ENCODE results near the gene ZNHIT2. TPM values are rescaled to one million over a fixed set of nuclear protein-coding genes. Genes with fewer than 3 reads are reported as not detected.

The ZNHIT2 gene
- total and polyA plus RNA-seq, 2 of the 13 experiments (the other 11 are each of a cell fraction or from before 2014, with no cell fraction given) = 1.1 to 6.5 TPM

DNA sequence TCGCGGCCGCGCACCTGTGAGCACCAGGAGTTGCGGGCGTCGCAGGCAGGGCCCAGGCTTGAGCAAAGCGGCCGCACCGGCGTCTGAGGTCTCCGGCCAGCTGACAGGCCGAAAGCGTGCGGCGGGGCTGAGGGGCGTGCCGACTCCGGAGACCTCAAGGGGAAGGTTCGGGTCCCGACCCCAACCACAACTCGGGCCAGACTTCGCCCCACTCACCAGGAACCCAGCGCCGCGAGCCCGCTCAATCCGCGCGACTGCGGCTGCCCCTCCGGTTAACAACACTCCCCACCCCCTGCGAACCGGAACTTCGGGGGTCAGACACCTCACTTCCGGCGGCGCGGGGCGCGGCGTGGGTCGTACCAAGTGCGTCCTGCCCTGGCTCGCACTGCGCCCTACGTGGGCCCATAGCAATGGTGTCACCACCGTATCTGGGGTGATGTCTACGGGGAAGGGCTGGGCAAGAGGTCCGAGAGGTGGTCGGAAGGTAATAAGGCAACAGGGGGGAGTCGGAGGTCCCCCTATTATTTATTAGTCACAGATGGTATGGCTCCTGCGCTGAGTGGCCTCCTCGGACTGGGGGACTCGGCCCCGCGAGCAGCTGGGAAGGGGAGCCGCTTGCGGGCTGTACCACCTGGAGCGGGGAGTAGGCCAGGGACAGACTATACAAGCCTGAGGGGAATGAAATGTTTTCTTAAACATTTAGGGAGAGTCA is 16.9 kb upstream of the ZNHIT2 start, which contains the start of gene SYVN1 (continued):
- TF ChIP-seq XRCC5 (optimal IDR thresholded peaks at IDR 0.05; ENCODE audit: low read length) (no peak), KLF6 (CRISPR knock-in tag; IDR thresholded peaks at IDR 0.05) (no peak), TCF7 (IDR thresholded peaks at IDR 0.05; ENCODE audit: low read depth) (no peak), EZH2 (conservative IDR thresholded peaks at IDR 0.05; ENCODE audit: low read depth, low read length) (no peak), ATF7 (IDR thresholded peaks at IDR 0.05) (peak; percentile 71; the same call in 1 of the 2 replicates), ATF7 (CRISPR knock-in tag; IDR thresholded peaks at IDR 0.05) (no peak), ZZZ3 (CRISPR knock-in tag; IDR thresholded peaks at IDR 0.05; ENCODE audit: borderline replicate concordance) (no peak), KDM3A (CRISPR knock-in tag; IDR thresholded peaks at IDR 0.05; ENCODE audit: low read depth) (no peak; the same call in none of the 2 replicates), MBNL3 (CRISPR knock-in tag; conservative IDR thresholded peaks at IDR 0.05) (no peak), ZMAT3 (CRISPR knock-in tag; conservative IDR thresholded peaks at IDR 0.05) (peak; percentile 83), ZNF572 (CRISPR knock-in tag; IDR thresholded peaks at IDR 0.05) (peak; percentile 75; the same call in 1 of the 2 replicates), DNMT1 (CRISPR knock-in tag; IDR thresholded peaks at IDR 0.05) (peak; percentile 62; the same call in 1 of the 2 replicates), ZSCAN21 (CRISPR knock-in tag; IDR thresholded peaks at IDR 0.05; ENCODE audit: borderline replicate concordance) (no peak; the same call in 1 of the 2 replicates), TBL1XR1 (IDR thresholded peaks at IDR 0.05; ENCODE audit: borderline replicate concordance, low read length, partially characterized antibody) (peak; percentile 43), ZNF460 (CRISPR knock-in tag; IDR thresholded peaks at IDR 0.05; ENCODE audit: borderline replicate concordance) (no peak), PLRG1 (conservative IDR thresholded peaks at IDR 0.05) (no peak), ZNF138 (CRISPR knock-in tag; IDR thresholded peaks at IDR 0.05; ENCODE audit: low read depth) (0 out of 2 replicates have a peak, but pooled peaks have one; percentile 73)
- TF ChIP-seq, protein P1, sequence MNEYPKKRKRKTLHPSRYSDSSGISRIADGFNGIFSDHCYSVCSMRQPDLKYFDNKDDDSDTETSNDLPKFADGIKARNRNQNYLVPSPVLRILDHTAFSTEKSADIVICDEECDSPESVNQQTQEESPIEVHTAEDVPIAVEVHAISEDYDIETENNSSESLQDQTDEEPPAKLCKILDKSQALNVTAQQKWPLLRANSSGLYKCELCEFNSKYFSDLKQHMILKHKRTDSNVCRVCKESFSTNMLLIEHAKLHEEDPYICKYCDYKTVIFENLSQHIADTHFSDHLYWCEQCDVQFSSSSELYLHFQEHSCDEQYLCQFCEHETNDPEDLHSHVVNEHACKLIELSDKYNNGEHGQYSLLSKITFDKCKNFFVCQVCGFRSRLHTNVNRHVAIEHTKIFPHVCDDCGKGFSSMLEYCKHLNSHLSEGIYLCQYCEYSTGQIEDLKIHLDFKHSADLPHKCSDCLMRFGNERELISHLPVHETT (CRISPR knock-in tag; conservative IDR thresholded peaks at IDR 0.05) = peak; percentile 94
- TF ChIP-seq, protein P2, sequence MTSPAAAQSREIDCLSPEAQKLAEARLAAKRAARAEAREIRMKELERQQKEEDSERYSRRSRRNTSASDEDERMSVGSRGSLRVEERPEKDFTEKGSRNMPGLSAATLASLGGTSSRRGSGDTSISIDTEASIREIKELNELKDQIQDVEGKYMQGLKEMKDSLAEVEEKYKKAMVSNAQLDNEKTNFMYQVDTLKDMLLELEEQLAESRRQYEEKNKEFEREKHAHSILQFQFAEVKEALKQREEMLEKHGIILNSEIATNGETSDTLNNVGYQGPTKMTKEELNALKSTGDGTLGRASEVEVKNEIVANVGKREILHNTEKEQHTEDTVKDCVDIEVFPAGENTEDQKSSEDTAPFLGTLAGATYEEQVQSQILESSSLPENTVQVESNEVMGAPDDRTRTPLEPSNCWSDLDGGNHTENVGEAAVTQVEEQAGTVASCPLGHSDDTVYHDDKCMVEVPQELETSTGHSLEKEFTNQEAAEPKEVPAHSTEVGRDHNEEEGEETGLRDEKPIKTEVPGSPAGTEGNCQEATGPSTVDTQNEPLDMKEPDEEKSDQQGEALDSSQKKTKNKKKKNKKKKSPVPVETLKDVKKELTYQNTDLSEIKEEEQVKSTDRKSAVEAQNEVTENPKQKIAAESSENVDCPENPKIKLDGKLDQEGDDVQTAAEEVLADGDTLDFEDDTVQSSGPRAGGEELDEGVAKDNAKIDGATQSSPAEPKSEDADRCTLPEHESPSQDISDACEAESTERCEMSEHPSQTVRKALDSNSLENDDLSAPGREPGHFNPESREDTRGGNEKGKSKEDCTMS (CRISPR knock-in tag; conservative IDR thresholded peaks at IDR 0.05) = no peak
- TF ChIP-seq, protein P3, sequence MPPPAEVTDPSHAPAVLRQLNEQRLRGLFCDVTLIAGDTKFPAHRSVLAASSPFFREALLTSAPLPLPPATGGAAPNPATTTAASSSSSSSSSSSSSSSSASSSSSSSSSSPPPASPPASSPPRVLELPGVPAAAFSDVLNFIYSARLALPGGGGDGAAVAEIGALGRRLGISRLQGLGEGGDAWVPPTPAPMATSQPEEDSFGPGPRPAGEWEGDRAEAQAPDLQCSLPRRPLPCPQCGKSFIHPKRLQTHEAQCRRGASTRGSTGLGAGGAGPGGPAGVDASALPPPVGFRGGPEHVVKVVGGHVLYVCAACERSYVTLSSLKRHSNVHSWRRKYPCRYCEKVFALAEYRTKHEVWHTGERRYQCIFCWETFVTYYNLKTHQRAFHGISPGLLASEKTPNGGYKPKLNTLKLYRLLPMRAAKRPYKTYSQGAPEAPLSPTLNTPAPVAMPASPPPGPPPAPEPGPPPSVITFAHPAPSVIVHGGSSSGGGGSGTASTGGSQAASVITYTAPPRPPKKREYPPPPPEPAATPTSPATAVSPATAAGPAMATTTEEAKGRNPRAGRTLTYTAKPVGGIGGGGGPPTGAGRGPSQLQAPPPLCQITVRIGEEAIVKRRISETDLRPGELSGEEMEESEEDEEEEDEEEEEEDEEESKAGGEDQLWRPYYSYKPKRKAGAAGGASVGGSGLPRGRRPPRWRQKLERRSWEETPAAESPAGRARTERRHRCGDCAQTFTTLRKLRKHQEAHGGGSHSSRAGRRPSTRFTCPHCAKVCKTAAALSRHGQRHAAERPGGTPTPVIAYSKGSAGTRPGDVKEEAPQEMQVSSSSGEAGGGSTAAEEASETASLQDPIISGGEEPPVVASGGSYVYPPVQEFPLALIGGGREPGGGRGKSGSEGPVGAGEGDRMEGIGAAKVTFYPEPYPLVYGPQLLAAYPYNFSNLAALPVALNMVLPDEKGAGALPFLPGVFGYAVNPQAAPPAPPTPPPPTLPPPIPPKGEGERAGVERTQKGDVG (CRISPR knock-in tag; IDR thresholded peaks at IDR 0.05; ENCODE audit: borderline replicate concordance) = no peak
- TF ChIP-seq, protein P4, sequence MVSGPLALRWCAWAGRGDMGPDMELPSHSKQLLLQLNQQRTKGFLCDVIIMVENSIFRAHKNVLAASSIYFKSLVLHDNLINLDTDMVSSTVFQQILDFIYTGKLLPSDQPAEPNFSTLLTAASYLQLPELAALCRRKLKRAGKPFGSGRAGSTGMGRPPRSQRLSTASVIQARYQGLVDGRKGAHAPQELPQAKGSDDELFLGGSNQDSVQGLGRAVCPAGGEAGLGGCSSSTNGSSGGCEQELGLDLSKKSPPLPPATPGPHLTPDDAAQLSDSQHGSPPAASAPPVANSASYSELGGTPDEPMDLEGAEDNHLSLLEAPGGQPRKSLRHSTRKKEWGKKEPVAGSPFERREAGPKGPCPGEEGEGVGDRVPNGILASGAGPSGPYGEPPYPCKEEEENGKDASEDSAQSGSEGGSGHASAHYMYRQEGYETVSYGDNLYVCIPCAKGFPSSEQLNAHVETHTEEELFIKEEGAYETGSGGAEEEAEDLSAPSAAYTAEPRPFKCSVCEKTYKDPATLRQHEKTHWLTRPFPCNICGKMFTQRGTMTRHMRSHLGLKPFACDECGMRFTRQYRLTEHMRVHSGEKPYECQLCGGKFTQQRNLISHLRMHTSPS (CRISPR knock-in tag; IDR thresholded peaks at IDR 0.05; ENCODE audit: low read depth) = no peak
